GM12872 (cell line): Measurements from ENCODE around the gene OSTF1.

Experiments used
- TF ChIP-seq, protein P1 (sequence below): IDR thresholded peaks from 3 replicates; pipeline ENCODE4 v1.5.1; 2011; ENCODE audit warnings: low read depth, mild to moderate bottlenecking, low read length, moderate library complexity; ENCODE audit not compliant: insufficient read depth

Gene OSTF1

GRCh38 chr9:75053869-75054268 lies 34.4 kb upstream of the OSTF1 start:
- TF ChIP-seq, protein P1, sequence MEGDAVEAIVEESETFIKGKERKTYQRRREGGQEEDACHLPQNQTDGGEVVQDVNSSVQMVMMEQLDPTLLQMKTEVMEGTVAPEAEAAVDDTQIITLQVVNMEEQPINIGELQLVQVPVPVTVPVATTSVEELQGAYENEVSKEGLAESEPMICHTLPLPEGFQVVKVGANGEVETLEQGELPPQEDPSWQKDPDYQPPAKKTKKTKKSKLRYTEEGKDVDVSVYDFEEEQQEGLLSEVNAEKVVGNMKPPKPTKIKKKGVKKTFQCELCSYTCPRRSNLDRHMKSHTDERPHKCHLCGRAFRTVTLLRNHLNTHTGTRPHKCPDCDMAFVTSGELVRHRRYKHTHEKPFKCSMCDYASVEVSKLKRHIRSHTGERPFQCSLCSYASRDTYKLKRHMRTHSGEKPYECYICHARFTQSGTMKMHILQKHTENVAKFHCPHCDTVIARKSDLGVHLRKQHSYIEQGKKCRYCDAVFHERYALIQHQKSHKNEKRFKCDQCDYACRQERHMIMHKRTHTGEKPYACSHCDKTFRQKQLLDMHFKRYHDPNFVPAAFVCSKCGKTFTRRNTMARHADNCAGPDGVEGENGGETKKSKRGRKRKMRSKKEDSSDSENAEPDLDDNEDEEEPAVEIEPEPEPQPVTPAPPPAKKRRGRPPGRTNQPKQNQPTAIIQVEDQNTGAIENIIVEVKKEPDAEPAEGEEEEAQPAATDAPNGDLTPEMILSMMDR, result no peak

DNA sequence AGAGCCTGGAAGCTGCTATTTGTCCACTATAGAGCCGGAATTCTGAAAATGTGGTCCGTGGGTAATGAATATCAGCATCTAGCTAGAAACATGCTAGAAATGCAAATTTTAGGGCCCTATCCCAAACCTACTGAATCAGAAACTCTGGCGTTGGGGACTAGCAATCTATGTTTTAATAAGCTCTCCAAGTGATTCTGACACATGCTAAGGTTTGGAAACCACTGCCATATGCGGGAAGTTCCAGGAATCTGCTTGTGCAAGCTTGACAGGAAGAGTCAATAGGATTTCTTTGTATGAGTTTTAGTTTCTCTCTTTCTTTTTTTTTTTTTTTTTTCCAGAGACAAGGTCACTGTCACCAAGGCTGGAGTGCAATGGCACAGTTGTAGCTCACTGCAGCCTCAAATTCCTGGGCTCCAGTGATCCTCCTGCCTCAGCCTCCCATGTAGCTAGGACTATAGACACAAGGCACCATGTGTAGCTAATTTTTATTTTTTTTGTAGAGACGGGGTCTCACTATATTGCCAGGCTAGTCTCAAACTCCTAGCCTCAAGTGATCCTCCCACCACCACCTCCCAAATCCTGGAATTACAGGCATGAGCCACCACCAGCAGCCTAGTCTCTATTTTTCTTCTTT lies 33.8 kb upstream of the OSTF1 start:
- TF ChIP-seq, protein P1, result no peak

DNA sequence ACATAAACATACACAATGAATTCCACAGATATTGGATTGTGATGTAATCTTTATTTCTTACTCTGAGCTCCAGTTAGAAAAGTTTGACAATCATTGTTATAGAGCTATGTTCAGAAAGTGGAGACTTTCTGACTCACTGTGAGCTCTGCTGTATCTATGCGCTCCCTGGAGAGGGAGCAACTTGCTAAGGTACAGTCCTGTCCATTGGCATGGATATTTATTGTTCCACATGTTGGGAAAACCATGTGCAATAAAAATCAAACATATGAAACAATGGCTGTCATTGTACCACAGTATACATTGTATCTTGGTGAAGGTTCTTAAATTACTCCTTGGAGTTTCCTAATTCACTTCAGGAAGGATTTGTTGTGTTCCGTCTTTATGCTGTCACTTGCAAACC lies 27.1 kb upstream of the OSTF1 start:
- TF ChIP-seq, protein P1, result no peak

DNA sequence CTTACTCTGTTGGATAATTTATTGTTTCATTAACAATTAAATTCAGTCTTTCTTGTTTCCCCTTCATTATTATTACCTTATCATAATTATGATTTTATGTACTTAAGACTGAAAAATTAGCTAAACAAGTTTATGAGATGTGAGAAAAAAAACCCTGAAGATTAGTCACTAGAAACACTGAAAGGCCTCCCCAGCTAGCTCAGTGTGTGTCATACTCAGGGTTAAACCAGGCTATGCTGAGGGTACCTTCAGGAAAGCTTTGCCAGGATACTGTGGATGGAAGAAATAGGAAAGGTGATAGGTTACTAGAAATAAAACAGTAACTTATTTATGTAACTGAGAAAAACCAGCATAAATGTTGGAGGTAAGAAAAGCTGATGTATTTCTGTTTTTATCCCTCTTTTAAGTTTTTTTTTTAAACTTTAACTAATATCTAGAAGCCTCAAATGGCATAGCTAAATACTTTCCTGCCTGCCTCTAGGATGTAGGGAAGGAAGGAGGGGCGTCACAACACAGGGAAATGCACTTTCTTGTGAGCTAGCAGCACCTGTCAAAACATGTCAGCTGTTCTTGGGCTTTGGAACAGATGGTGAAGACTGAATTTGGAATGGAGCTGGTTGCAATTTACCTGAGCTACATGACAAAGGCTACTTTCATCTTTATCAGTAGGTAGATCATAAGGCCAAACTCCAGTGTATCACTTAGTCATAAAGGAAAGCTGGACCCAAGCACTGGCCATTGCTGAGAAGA lies 24.6 kb upstream of the OSTF1 start:
- TF ChIP-seq, protein P1, result no peak

GRCh38 chr9:75064307-75065025 lies 23.8 kb upstream of the OSTF1 start:
- TF ChIP-seq, protein P1, result no peak

DNA sequence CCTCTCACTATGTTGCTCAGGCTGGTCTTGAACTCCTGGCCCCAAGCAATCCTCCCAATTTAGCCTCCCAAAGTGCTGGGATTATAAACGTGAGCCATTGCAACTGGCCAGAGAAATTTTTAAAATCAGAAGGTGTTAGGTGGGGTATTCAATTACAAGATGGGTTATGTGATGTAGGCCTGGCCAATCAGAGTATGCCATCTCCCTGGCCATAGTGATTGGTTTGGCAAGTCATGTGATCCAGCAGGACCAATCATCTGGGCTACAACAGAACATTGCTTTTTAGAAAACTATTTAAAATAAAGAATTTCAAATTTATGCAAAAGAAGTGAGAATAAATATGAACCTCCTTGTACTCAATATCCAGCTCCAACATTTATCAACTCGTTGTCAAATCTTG lies 22.8 kb upstream of the OSTF1 start:
- TF ChIP-seq, protein P1, result no peak

GRCh38 chr9:75067894-75068293 lies 20.4 kb upstream of the OSTF1 start:
- TF ChIP-seq, protein P1, result no peak
